RWPE2 (cell line): ENCODE measurements around the gene GLS.
"Not testable (repeated sequence)": the region's sequence is repeated elsewhere in the genome, so short reads cannot be mapped to it uniquely, and the experiment has no call there.

ENCODE experiments used
- ATAC-seq: fragments of 200-7000 bp; cut with Tn5 transposase; 3 replicates; pipeline ENCODE4 v1.9.1; 2021; ENCODE audit warnings: low read depth
- DNase-seq: peaks from one replicate; pipeline ENCODE4 v3.0.0-alpha.2; 2020; ENCODE audit warnings: low spot score
- H3K27ac ChIP-seq: fragments of 450-650 bp; 2 replicates; pipeline ENCODE4 v1.5.1; 2017; ENCODE audit warnings: mild to moderate bottlenecking; ENCODE audit not compliant: poor library complexity, severe bottlenecking
- H3K27me3 ChIP-seq: fragments of 250-450 bp; sonication (Bioruptor Pico); 2 replicates; pipeline ENCODE4 v1.5.1; 2021; ENCODE audit warnings: mild to moderate bottlenecking, moderate library complexity; ENCODE audit not compliant: insufficient read depth, poor library complexity, severe bottlenecking
- H3K36me3 ChIP-seq: fragments of 250-450 bp; sonication (Bioruptor Pico); 2 replicates; pipeline ENCODE4 v1.5.1; 2020; ENCODE audit warnings: low read depth, mild to moderate bottlenecking, moderate library complexity
- H3K4me1 ChIP-seq: fragments of 250-450 bp; sonication (Bioruptor Pico); 2 replicates; pipeline ENCODE4 v1.5.1; 2021; ENCODE audit warnings: mild to moderate bottlenecking, moderate library complexity; ENCODE audit not compliant: insufficient read depth, poor library complexity, severe bottlenecking
- H3K4me3 ChIP-seq: fragments of 250-450 bp; sonication (Bioruptor Pico); 2 replicates; pipeline ENCODE4 v1.5.1; 2021; ENCODE audit warnings: mild to moderate bottlenecking, moderate library complexity; ENCODE audit not compliant: severe bottlenecking
- H3K9me3 ChIP-seq: fragments of 250-450 bp; sonication (Bioruptor Pico); 2 replicates; pipeline ENCODE4 v1.5.1; 2021; ENCODE audit warnings: mild to moderate bottlenecking, moderate library complexity; ENCODE audit not compliant: severe bottlenecking
- CTCF ChIP-seq: fragments of 450-650 bp; IDR thresholded peaks from one replicate; pipeline ENCODE4 v1.5.1; 2017; ENCODE audit warnings: mild to moderate bottlenecking, moderate library complexity; ENCODE audit not compliant: poor library complexity, severe bottlenecking

The GLS gene

GRCh38 chr2:190855245-190855644 lies 25.4 kb upstream of the GLS start:
- ATAC-seq = no peak

GRCh38 chr2:190856985-190857384 lies 23.6 kb upstream of the GLS start:
- Histone ChIP-seq H3K27ac (no peak overlapping the region), H3K4me1 (peaks cover 14% of the 10 kb centered on the region), H3K36me3 (no peaks in the 10 kb centered on the region), H3K4me3 (no peak overlapping the region), H3K27me3 (no peaks in the 10 kb centered on the region), H3K9me3 (no peaks in the 10 kb centered on the region)
- TF ChIP-seq CTCF = no peak
- no peak for ATAC-seq
- no peak for DNase-seq

More at GRCh38 chr2:190855245-190855644, 25.4 kb upstream of the GLS start:
- no peak for TF ChIP-seq CTCF
- Histone ChIP-seq H3K27me3 (no peaks in the 10 kb centered on the region), H3K4me1 (peaks cover 16% of the 10 kb centered on the region), H3K4me3 (no peak overlapping the region), H3K9me3 (no peaks in the 10 kb centered on the region), H3K36me3 (no peaks in the 10 kb centered on the region), H3K27ac (no peak overlapping the region)
- DNase-seq = no peak

- no peak for TF ChIP-seq CTCF
- Histone ChIP-seq H3K9me3 (no peaks in the 10 kb centered on the region), H3K27ac (peak overlapping the region; percentile 75), H3K27me3 (no peaks in the 10 kb centered on the region), H3K36me3 (no peaks in the 10 kb centered on the region), H3K4me1 (peaks cover 14% of the 10 kb centered on the region), H3K4me3 (no peak overlapping the region)
- DNase-seq = no peak
- ATAC-seq = peak; percentile 59
These were observed 21.8 kb upstream of the GLS start for GRCh38 chr2:190858817-190859216.

GRCh38 chr2:190859347-190860297 lies 21.0 kb upstream of the GLS start:
- Histone ChIP-seq H3K36me3 (no peaks in the 10 kb centered on the region), H3K4me1 (peaks cover 14% of the 10 kb centered on the region), H3K27ac (peak overlapping the region; percentile 75), H3K4me3 (no peak overlapping the region), H3K27me3 (no peaks in the 10 kb centered on the region), H3K9me3 (no peaks in the 10 kb centered on the region)
- ATAC-seq = peak; percentile 57
- TF ChIP-seq CTCF = no peak
- DNase-seq = peak; percentile 61

- Histone ChIP-seq H3K4me3 (no peak overlapping the region), H3K4me1 (peaks cover 14% of the 10 kb centered on the region), H3K27me3 (no peaks in the 10 kb centered on the region), H3K9me3 (no peaks in the 10 kb centered on the region), H3K27ac (peak overlapping the region; percentile 75), H3K36me3 (no peaks in the 10 kb centered on the region)
- no peak for TF ChIP-seq CTCF
- ATAC-seq = no peak
- DNase-seq = no peak
These were observed 19.5 kb upstream of the GLS start for GRCh38 chr2:190860985-190861680.

- ATAC-seq, H3K36me3 ChIP-seq, H3K27me3 ChIP-seq, H3K4me3 ChIP-seq, DNase-seq, H3K9me3 ChIP-seq: not testable (repeated sequence)
- peaks cover 14% of the 10 kb centered on the region for H3K4me1 ChIP-seq
- peak overlapping the region; percentile 75 for H3K27ac ChIP-seq
These were observed 18.5 kb upstream of the GLS start for GRCh38 chr2:190862128-190862527.
